Astrocyte of the hippocampus (primary cell): ENCODE data around the gene CCNL2.
"Not testable (repeated sequence)": the region's sequence is repeated elsewhere in the genome, so short reads cannot be mapped to it uniquely, and the experiment has no call there.

Source experiments
- DNase-seq: peaks from one replicate; pipeline ENCODE4 v3.0.0; 2011; ENCODE audit warnings: low read depth, low spot score

The CCNL2 gene

DNA sequence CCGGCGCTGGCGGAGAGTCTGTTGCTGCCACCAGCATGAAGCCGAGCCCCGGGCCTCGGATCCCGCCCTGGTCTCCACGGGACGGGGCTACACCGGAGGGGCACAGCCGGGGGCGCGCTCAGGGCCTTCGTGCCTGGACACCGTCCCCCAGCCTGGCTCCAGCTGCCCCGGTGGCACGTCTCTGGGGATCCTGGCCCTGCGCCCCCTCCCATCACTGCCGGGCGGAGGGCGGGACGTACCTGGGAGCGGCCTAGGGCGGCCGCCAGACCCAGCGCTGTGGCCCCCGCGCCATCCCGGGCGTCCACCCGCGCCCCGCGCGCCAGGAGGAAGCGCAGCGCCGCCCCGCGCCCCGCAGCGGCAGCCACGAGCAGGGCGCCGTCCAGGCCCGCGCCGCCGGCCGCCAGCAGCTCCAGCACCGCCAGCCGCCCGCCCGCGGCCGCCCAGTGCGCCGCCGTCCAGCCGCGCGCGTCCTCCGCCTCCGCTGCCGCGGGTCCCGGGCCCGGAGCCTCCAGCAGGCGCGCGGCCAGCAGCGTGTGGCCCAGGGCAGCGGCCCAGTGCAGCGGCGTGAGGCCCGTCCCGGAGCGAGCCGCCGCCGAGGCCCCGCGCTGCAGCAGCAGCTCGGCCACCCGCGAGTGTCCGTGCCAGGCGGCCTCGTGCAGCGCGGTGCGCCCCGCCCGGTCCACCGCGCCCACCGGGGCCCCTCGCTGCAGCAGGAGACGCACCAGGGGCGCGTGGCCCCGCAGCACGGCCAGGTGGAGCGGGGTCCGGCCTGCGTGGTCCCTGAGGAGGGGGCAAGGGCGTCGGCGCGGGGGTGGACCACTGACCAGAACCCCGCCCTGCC lies 20.9 kb upstream of the CCNL2 start:
- DNase-seq = peak; percentile 62

DNA sequence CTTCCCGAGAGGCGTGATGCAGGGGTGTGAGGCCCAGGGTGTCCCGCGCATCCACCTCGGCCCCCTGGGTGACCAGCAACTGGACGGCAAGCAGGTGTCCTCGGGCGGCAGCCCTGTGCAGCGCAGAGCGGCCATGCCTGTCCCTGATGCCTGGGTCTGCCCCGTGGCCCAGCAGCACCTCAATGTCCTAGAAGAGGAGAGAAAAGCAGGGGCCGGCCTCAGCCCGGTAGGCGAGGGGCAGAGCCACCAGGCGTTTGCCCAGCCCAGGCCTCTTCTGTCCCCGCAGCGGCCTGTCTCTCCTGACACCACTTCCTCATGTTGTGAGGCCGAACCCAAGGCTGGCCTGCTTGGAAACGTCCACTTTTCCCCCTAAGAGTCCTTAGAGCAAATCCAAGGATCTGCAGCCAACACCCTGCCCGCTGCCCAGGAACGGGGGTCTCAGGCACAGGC lies 20.3 kb upstream of the CCNL2 start:
- no peak for DNase-seq

DNA sequence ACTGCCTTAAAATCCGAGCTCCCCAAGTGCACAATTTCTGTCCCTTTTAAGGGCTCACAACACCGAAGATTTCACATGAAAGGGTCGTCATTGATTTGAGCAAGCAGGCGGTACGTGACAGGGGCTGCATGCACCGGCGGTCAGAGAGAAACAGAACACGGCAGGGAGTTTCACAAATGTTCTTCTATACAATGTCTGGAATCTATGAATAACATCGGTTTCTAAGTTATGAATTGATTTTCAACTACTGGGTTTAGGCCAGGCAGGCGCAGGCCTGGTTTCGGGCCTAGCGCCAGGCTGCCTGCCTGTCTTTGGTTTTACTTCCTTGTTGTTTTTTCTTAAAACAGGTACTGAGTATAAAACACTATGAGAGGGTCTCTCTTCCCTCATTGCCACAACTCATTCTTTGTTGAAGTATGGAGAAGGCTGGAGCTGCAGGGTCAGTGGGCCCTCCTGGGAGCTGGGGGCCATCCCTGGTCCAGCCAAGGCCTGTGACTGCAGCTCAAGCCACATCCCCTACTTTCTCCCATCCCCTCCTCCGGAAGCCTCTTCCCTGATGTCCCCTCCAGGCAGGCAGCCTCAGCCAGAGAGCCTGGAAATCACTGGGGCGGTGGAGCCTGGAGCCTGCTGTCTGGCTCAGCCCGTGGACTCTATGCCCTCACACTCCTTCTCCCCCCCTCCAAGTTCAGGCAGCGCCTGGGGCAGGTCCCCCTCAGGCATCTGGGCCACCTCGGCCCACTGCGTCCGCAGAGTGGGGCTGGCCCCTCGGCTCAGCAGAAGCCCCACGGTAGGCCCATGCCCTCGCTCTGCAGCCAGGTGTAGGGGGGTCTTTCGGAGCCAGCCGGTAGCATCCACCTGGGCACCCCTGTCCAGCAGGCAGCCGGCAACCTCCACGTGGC lies 19.6 kb upstream of the CCNL2 start:
- DNase-seq = no peak

DNA sequence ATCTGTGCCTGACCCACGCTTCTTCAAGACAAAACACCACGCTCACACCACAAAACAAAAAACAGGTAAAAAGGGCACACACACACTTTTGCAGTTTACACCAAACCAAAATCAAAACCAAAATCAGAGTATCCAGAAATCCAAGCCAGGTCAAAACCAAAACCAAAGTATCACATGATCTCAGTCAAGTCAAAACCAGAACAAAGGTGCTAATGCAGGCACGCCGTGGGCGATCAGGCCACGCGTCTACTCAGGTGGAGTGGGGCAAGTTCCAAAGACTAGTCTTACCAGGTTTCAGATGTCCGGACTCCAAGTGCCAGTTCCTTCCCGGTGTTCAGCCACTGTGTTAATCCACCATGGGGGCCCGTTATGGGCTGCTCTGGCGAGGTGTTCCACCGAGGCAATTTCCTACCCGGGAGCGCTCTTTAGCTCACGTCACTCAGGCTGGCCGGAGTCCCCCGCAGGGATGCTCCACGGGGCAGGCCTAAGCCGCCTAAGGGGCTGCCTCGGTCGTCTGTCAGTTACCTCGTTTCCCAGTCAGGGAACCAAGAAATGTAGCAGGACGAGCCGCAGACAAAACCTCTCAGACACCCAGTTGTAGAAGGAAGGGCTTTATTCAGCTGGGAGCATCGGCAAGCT lies 18.8 kb upstream of the CCNL2 start:
- not testable (repeated sequence) for DNase-seq

DNA sequence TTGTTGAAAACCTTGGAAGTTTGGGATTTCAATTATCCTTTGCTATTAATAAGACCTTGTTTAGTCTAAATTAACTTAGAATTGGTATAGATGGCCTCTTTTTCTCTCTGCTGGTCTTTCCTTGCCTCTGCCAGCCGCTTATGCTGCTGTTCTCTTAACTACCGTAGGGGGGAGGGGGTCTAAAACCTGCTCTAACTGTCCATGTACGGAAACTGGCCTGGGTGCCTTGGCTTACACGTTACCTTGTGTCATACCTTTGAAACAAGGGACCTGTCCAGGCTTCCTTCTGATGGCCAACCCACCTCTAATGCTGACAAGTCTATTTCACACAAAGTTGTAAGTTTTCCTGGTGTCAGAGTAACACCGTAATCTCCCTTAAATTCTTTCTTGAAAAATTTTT lies 18.3 kb upstream of the CCNL2 start:
- DNase-seq = not testable (repeated sequence)

DNA sequence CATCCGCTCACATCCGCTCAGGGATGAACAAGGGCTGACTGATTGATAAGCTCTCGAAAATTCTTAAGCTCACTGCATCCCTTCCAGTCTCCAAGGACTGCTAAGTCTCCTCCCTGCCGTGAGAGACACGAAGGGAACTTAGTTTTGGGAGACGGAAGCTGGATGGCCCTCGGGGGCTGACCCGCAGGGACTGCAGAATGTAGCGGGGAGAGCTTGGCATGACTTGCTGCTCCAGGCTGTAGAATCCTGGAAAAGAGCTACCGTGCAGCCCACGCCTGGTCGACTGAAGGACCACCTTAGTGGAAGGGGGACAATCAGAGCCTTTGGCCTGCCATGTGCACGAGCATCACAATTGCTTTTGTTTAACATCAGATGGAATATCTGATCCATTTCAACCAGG lies 16.6 kb upstream of the CCNL2 start:
- no peak for DNase-seq

DNA sequence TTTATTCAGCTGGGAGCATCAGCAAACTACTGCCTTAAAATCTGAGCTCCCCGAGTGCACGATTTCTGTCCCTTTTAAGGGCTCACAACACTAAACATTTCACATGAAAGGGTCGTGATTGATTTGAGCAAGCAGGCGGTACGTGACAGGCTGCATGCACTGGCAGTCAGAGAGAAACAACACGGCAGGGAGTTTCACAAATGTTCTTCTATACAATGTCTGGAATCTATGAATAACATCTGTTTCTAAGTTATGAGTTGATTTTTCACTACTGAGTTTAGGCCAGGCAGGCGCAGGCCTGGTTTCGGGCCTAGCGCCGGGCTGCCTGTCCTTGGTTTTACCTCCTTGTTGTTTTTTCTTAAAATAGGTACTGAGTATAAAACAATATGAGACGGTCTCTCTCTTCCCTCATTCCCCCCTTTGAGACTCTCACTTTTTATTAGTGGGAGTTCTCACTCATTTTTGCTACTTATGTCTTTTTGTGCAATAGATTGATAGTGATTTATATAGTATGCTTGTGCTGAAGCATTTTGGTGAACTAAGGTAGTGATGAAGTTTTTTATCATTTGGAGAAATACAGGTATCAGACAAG lies 13.3 kb upstream of the CCNL2 start:
- not testable (repeated sequence) for DNase-seq

DNA sequence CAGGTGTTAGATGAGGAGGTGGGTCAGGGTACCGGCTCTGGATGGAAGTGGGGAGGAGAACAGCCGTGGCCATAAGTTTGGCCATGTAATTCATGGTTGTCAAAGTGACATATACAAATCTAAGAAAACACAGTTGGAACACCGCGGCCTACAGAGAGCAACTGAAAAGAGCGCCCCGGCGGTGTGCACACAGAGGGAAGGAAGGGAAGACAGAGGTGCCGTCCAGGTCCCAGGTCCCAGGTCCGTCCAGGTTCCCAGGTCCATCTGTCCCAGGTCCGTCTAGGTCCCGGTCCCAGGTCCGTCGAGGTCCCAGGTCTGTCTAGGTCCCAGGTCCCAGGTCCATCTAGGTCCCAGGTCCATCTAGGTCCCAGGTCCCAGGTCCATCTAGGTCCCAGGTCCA lies 12.5 kb upstream of the CCNL2 start:
- no peak for DNase-seq

DNA sequence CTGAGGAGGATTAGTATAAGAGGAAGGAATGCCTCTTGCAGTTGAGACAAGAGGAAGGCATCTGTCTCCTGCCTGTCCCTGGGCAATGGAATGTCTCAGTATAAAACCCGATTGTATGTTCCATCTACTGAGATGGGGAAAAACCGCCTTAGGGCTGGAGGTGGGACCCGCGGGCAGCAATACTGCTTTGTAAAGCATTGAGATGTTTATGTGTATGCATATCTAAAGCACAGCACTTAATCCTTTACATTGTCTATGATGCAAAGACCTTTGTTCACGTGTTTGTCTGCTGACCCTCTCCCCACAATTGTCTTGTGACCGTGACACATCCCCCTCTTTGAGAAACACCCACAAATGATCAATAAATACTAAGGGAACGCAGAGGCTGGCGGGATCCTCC lies 11.1 kb upstream of the CCNL2 start:
- not testable (repeated sequence) for DNase-seq

DNA sequence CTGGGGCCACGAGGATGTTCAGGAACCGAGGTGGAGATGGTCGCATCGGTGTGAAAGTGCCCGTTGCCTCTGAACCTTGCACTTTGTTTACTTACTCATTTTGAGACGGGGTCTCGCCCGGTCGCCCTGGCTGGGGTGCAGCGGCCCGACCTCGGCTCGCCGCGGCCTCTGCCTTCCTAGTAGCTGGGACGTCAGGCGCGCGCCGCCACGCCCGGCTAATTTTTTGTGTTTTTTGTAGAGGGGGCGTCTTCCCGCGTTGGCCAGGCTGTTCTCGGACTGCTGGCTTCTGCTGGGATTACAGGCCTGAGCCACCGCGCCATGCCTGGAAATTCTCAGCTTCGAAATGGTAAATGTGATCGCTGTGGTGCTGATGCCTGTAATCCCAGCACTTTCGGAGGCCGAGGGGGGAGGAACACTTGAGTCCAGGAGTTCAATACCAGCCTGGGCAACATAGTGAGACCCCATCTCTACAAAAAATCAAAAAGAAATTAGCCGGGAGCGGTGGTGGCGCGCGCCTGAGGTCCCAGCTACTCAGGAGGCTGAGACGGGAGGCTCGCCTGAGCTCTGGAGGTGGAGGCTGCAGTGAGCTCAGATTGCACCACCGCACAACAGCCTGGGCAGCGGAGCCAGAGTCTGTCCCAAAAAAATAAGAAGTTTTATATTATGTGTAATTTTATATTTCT lies 8.6 kb upstream of the CCNL2 start:
- DNase-seq = peak; percentile 74

DNA sequence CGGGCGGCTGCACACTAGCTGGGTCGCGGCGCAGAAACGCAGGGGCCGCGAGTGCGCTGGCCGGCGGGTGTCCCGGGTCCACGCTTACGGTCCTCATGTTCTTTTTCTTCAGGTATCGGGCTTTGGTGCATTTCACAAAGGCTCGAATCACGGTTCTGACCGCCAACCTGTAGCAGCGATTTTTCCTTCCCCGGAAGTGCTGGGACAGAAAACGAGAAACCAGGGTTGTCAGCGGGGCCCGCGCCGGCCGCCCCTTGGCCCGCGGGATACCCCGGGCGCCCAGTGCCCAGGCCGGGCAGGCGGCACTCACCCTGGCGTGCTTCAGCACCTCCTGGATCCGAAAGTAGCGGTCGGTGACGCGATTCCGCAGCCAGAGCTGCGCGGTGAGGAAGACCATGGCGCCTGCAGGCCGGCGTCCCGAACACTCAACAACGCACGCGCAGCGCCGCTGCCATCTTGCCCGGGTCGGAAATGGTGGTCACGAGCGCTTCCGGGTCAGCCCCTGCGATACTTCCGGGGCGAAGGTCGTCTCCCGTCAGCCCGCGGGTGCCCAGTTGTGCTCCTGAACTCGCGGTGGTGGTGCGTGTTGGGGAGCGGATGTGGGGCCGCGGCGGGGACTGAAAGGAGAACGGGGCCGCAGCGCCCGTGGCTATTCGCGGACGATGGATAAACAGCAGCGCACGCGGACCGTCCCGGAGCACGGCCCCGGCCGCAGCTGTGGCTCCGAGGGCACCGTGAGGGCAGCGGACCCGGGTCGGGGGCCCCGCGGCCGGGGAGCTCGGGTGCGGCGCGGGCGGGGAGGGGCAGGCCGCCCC lies 7.9 kb upstream of the CCNL2 start, which contains the start of gene MRPL20:
Gene MRPL20 (minus strand): TSS at position 473 of the 815 bp plus-strand sequence. CDS start 76 bp downstream, at position 397.
- DNase-seq = peak; percentile 95

DNA sequence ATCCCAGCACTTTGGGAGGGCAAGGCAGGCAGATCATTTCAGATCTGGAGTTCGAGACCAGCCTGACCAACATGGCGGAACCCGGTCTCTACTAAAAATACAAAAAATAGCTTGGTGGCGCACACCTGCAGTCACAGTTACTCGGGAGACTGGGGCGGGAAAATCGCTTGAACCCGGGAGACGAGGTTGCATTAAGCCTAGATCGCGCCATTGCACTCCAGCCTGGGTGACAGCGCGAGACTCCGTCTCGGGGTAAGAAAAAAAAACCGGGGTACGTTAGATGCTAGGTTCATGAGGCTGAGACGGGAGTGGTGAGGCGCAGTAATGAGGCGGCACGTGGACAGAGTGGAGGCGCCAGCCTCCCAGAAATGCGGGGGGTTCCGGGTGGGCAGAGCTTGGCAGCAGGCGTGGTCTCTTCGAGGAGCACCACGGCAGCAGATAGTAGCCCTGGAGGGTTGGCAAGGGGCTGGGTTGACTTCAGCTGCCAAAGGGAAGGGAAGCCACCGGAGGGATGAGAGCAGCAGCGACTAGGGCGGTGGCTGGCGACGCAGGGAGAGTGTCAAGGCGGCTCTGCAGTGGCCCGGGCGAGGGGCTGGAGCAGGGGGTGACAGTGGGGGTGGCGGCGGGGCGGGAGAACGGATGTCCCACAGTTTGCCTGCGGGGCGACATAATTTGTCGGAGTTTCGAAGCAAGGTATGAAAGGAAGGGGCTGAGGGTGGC lies 7.1 kb upstream of the CCNL2 start:
- no peak for DNase-seq

DNA sequence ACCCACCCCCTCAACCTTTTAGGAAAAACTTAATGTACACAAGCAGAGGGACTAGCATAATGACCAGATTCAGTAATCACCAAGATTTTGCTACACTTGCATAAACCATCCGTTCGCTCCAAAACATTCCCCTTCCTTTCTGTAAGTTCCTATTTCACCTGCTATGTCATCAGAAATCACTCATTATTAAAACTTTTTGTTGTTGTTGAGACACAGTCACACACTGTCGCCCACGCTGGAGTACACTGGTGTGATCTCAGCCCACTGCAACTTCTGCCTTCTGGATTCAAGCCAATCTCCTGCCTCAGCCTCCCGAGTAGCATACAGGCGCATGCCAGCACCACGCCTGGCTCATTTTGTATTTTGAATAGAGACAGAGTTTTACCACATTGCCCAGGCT lies 4.5 kb upstream of the CCNL2 start:
- DNase-seq = no peak

DNA sequence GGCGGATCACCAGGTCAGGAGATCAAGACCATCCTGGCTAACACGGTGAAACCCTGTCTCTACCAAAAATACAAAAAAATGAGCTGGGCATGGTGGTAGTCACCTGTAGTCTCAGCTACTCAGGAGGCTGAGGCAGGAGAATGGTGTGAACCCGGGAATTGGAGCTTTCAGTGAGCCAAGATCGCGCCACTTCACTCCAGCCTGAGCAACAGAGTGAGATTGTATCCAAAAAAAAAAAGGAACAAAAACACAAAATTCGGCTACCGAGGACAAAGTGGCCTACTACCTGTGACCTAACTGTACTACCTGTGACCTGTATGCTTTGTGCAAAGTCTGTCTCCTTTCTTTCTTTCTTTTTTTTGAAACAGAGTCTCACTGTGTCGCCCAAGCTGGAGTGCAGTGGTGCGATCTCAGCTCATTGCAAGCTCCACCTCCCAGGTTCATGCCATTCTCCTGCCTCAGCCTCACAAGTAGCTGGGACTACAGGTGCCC lies 3.8 kb upstream of the CCNL2 start:
- not testable (repeated sequence) for DNase-seq

DNA sequence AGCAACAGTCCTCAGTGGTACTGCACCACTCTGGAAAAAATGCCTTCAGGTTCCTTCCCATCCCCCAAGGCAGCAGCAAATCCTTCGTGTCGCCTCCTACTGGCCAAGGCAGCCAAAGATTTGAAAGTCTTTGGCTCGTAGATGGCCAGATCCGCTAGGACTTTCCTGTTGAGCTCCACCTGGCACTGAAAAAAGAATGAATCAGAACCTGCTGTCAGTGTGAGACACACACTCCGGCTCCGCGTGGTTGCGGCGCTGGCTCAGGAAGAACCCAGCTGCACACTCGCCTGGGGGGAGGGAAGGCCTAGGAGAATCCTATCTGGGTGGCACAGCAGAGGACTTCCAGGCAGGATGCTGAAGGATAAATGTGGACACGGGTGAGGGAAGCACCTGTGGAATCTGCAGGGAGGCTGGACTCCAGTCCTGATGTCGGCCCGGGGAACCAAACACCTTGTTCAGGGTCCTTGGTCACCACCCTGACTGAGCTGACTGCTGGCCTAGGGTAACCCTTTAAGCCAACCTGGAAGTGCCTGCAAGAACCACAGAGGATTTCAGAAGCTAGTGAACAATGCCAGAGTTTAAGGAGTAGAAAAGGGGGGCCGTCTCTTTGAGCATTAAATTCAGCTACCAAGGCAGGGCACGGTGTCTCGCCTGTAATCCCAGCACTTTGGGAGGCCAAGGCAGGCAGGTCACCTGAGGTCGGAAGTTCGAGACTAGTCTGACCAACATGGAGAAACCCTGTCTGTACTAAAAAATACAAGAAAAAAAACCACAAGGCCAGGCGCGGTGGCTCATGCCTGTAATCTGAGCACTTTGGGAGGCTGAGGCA lies 3.2 kb upstream of the CCNL2 start:
- DNase-seq = peak; percentile 73

DNA sequence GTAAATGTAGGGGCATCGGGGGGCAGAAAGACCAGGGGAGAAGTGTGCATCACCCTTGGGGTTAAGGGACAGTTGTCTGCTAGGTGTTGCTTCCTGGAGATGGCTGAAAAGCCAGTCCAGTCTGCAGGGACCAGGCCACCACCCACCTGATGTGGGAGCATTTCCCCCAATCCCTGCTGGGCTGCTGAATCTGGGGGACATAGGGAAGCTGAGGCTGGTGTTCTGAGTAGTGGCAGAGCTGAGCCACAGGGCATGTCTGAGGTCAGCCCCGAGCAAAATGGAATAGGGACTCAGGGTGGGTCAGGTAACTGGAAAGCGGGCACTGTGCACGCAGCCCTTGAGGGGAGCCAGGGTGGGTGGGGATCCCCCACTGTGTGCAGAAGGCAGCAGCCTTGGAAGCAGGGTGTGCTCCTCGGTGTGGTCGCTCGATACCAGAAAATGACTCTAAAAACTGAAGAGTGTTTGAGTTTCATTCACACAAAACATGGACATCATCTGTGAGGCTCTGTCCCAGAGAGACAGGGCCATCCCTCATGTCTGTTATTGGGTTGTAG lies 2.4 kb upstream of the CCNL2 start:
- no peak for DNase-seq

DNA sequence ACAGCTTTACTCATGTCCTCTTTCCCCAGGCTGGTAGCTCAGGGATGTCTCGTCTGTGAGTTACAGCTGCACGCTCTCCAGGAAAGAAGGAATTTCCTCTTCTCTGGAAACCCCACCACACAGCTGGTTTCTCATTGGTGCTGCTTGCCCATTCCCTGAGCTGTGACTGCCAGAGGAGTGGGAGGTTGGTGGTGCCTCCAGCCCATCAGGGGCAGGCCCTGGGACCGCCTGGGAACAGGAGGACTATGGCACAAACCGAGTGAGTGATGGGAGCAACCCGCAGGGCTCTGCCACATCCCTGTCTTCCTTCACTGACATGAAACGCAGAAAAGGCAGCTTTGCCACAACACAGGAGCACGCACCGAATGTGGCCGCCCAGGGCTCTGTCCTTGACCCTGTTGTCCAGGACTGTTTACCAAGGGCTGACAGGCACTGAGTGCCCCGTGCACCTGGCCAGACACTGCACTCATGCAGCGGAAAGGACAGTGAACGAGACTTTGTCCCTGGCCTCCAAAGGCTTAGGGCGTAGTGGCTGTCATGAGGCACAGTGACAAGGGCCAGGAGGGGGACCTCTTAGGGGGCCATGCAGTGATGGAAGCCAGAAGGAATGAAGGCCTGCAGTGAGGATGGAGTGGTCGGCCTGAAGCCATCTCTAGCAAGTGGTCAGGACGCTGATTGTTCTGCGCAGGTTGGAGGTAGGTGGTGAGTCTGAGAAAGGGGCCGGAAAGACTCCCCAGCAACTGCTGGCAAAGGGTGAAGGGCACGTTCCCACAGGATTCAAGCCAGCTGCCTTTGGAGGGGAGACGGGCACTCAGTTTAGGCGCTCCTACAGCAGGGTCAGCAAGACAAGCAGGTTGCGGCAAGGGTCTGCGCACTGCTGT lies 1.7 kb upstream of the CCNL2 start:
- DNase-seq = no peak
